CD4-positive, alpha-beta memory T cell (primary cell): Measurements from ENCODE around the gene FREM2. TPM values are rescaled to one million over a fixed set of nuclear protein-coding genes. Genes with fewer than 3 reads are reported as not detected.

Source experiments
- CTCF ChIA-PET: fragments of 350-600 bp; sonication (Branson Sonifier 250); formaldehyde crosslinking; loops from one replicate; lab custom pipeline; 2021; ENCODE audit warnings: inconsistent platforms; ENCODE audit not compliant: partially characterized antibody; lab: Charles Lee
- POLR2A ChIA-PET: fragments of 350-600 bp; sonication (Branson Sonifier 250); formaldehyde crosslinking; loops from one replicate; lab custom pipeline; 2021; ENCODE audit not compliant: partially characterized antibody; lab: Charles Lee
- DNase-seq, 5 donors: peaks; one replicate each; pipeline versions ENCODE4 v3.0.0 to v3.0.0-alpha.2; 2020 to 2022; ENCODE audit warnings: mixed read lengths in 1 of 5
- H3K27ac ChIP-seq: one replicate; pipeline ENCODE4 v1.7.0; 2013; ENCODE audit warnings: low read depth, low read length
- H3K27me3 ChIP-seq: 2 replicates; pipeline ENCODE4 v1.7.0; 2013; ENCODE audit warnings: mild to moderate bottlenecking, low read length, moderate library complexity; ENCODE audit not compliant: insufficient read depth
- H3K36me3 ChIP-seq: 2 replicates; pipeline ENCODE4 v1.7.0; 2013; ENCODE audit warnings: mild to moderate bottlenecking, low read length, moderate library complexity; ENCODE audit not compliant: insufficient read depth
- H3K4me1 ChIP-seq: 2 replicates; pipeline ENCODE4 v1.7.0; 2013; ENCODE audit warnings: mild to moderate bottlenecking, low read length, moderate library complexity; ENCODE audit not compliant: insufficient read depth
- H3K4me3 ChIP-seq, 2 donors: one replicate each; pipeline ENCODE4 v1.7.0; 2013; ENCODE audit warnings: low read length in 2 of 2, mild to moderate bottlenecking in 1 of 2
- H3K9me3 ChIP-seq, 2 donors: one replicate each; pipeline ENCODE4 v1.7.0; 2013; ENCODE audit warnings: low read length in 2 of 2, control low read depth in 1 of 2; ENCODE audit not compliant: control insufficient read depth in 1 of 2
- H3K27ac Mint-ChIP-seq, 7 donors: one replicate each; pipeline ENCODE4 v1.8.0; 2020 to 2021; ENCODE audit warnings: mixed read lengths in 7 of 7, mild to moderate bottlenecking in 6 of 7, inconsistent platforms in 3 of 7, moderate library complexity in 3 of 7
- H3K27me3 Mint-ChIP-seq, 2 donors: one replicate each; pipeline ENCODE4 v1.8.0; 2020 to 2021; ENCODE audit warnings: mixed read lengths in 2 of 2
- H3K36me3 Mint-ChIP-seq, 2 donors: one replicate each; pipeline ENCODE4 v1.8.0; 2020 to 2021; ENCODE audit warnings: mixed read lengths in 2 of 2, inconsistent platforms in 1 of 2, mild to moderate bottlenecking in 1 of 2
- H3K4me1 Mint-ChIP-seq, 4 donors: one replicate each; pipeline ENCODE4 v1.8.0; 2020 to 2021; ENCODE audit warnings: mixed read lengths in 4 of 4, mild to moderate bottlenecking in 1 of 4
- H3K4me3 Mint-ChIP-seq, 8 donors: one replicate each; pipeline ENCODE4 v1.8.0; 2020 to 2021; ENCODE audit warnings: mixed read lengths in 8 of 8, mild to moderate bottlenecking in 7 of 8, moderate library complexity in 6 of 8, inconsistent platforms in 3 of 8
- H3K9me3 Mint-ChIP-seq, 8 donors: one replicate each; pipeline ENCODE4 v1.8.0; 2020 to 2021; ENCODE audit warnings: mixed read lengths in 8 of 8, mild to moderate bottlenecking in 5 of 8, inconsistent platforms in 3 of 8, moderate library complexity in 1 of 8
- intact Hi-C: fragments of 100-400 bp; cut with micrococcal nuclease; formaldehyde crosslinking; loops from one replicate; pipeline ENCODE4 v1.15.1; 2023
- polyA plus RNA-seq, 2 donors: library from polyadenylated mRNA; unstranded; fragments of 300-500 nt; fragmentation: Illumina TruSeq; gene quantifications; one replicate each; pipeline ENCODE4 v1.2.3, GENCODE V29; 2021
- total RNA-seq, 2 experiments: library from RNA; stranded (reverse); gene quantifications; one replicate each; pipeline ENCODE4 v1.2.3, GENCODE V29; 2021

The FREM2 gene
- total and polyA plus RNA-seq, 4 experiments from 2014 or later = not detected

- H3K27me3 Mint-ChIP-seq = no peaks in the 10 kb centered on the region
- POLR2A ChIA-PET = no interaction called here
Measured at GRCh38 chr13:38702669-38703068, 15.8 kb downstream of the FREM2 start.

GRCh38 chr13:38703255-38703654 is 16.4 kb downstream of the FREM2 start:
- no peak for DNase-seq
- Histone ChIP-seq H3K27ac (no peak overlapping the region), H3K4me1 (no peaks in the 10 kb centered on the region), H3K4me3 (no peak overlapping the region), H3K36me3 (no peaks in the 10 kb centered on the region), H3K9me3 (no peaks in the 10 kb centered on the region), H3K27me3 (no peaks in the 10 kb centered on the region)
- H3K27me3 Mint-ChIP-seq = no peaks in the 10 kb centered on the region
- no peaks in the 10 kb centered on the region for H3K36me3 Mint-ChIP-seq
- peaks cover 0 to 2% (median 0%) of the 10 kb centered on the region in 8 donors for H3K9me3 Mint-ChIP-seq
- intact Hi-C loops = no loop called here
- peaks cover 0 to 7% (median 3%) of the 10 kb centered on the region in 4 donors for H3K4me1 Mint-ChIP-seq
- no peak overlapping the region for H3K27ac Mint-ChIP-seq
- no peak overlapping the region for H3K4me3 Mint-ChIP-seq
- ChIA-PET POLR2A (no interaction called here), CTCF (no interaction called here)

More at GRCh38 chr13:38702669-38703068, 15.8 kb downstream of the FREM2 start:
- no peak overlapping the region for H3K27ac Mint-ChIP-seq
- intact Hi-C loops = no loop called here
- Histone ChIP-seq H3K36me3 (no peaks in the 10 kb centered on the region), H3K27ac (no peak overlapping the region), H3K4me1 (no peaks in the 10 kb centered on the region), H3K4me3 (no peak overlapping the region), H3K9me3 (no peaks in the 10 kb centered on the region), H3K27me3 (no peaks in the 10 kb centered on the region)
- peaks cover 0 to 2% (median 0%) of the 10 kb centered on the region in 8 donors for H3K9me3 Mint-ChIP-seq
- no peak overlapping the region for H3K4me3 Mint-ChIP-seq
- H3K36me3 Mint-ChIP-seq = no peaks in the 10 kb centered on the region
- no peak for DNase-seq
- CTCF ChIA-PET = no interaction called here
- peaks cover 0 to 7% (median 3%) of the 10 kb centered on the region in 4 donors for H3K4me1 Mint-ChIP-seq

GRCh38 chr13:38705365-38705764 is 18.5 kb downstream of the FREM2 start:
- peaks cover 0 to 7% (median 3%) of the 10 kb centered on the region in 4 donors for H3K4me1 Mint-ChIP-seq
- CTCF ChIA-PET = no interaction called here

GRCh38 chr13:38707460-38707859 is 20.6 kb downstream of the FREM2 start:
- peaks cover 0 to 7% (median 3%) of the 10 kb centered on the region in 4 donors for H3K4me1 Mint-ChIP-seq
- Histone ChIP-seq H3K27ac (no peak overlapping the region), H3K36me3 (no peaks in the 10 kb centered on the region), H3K9me3 (no peaks in the 10 kb centered on the region), H3K27me3 (no peaks in the 10 kb centered on the region), H3K4me3 (no peak overlapping the region), H3K4me1 (no peaks in the 10 kb centered on the region)
- intact Hi-C loops = no loop called here
- no peak for DNase-seq
- H3K27ac Mint-ChIP-seq = no peak overlapping the region
- no peaks in the 10 kb centered on the region for H3K36me3 Mint-ChIP-seq
- peaks cover 0 to 2% (median 0%) of the 10 kb centered on the region in 8 donors for H3K9me3 Mint-ChIP-seq
- CTCF ChIA-PET = no interaction called here
- peaks cover 0 to 3% of the 10 kb centered on the region in 2 donors for H3K27me3 Mint-ChIP-seq
- no peak overlapping the region for H3K4me3 Mint-ChIP-seq
- POLR2A ChIA-PET = no interaction called here

More at GRCh38 chr13:38705365-38705764, 18.5 kb downstream of the FREM2 start:
- POLR2A ChIA-PET = no interaction called here
- intact Hi-C loops = no loop called here
- H3K36me3 ChIP-seq = no peaks in the 10 kb centered on the region
- peaks cover 0 to 2% (median 0%) of the 10 kb centered on the region in 8 donors for H3K9me3 Mint-ChIP-seq
- no peaks in the 10 kb centered on the region for H3K36me3 Mint-ChIP-seq
- H3K4me1 ChIP-seq = no peaks in the 10 kb centered on the region
- no peak for DNase-seq
- H3K9me3 ChIP-seq = no peaks in the 10 kb centered on the region
- no peak overlapping the region for H3K4me3 ChIP-seq
- H3K27ac ChIP-seq = no peak overlapping the region
- no peaks in the 10 kb centered on the region for H3K27me3 ChIP-seq
- peak overlapping the region in 2 of 8 donors; percentile 1 to 23 for H3K4me3 Mint-ChIP-seq
- no peak overlapping the region for H3K27ac Mint-ChIP-seq
- peaks cover 0 to 3% of the 10 kb centered on the region in 2 donors for H3K27me3 Mint-ChIP-seq

GRCh38 chr13:38713046-38713445 is 26.2 kb downstream of the FREM2 start:
- CTCF ChIA-PET = no interaction called here

GRCh38 chr13:38718374-38718773 is 31.5 kb downstream of the FREM2 start:
- intact Hi-C loops = no loop called here
- POLR2A ChIA-PET = no interaction called here

More at GRCh38 chr13:38713046-38713445, 26.2 kb downstream of the FREM2 start:
- Mint-ChIP-seq H3K4me3 (no peak overlapping the region), H3K27me3 (peaks cover 0 to 3% of the 10 kb centered on the region in 2 donors), H3K4me1 (no peaks in the 10 kb centered on the region), H3K9me3 (peaks cover 0 to 1% (median 0%) of the 10 kb centered on the region in 8 donors), H3K27ac (no peak overlapping the region), H3K36me3 (no peaks in the 10 kb centered on the region)
- no peak overlapping the region for H3K4me3 ChIP-seq
- no peak for DNase-seq
- no peaks in the 10 kb centered on the region for H3K36me3 ChIP-seq
- H3K4me1 ChIP-seq = no peaks in the 10 kb centered on the region
- H3K27ac ChIP-seq = no peak overlapping the region
- intact Hi-C loops = no loop called here
- H3K27me3 ChIP-seq = no peaks in the 10 kb centered on the region
- H3K9me3 ChIP-seq = no peaks in the 10 kb centered on the region
- POLR2A ChIA-PET = no interaction called here

GRCh38 chr13:38730332-38730731 is 43.5 kb downstream of the FREM2 start:
- peaks cover 0 to 3% of the 10 kb centered on the region in 2 donors for H3K27me3 Mint-ChIP-seq
- Histone ChIP-seq H3K36me3 (no peaks in the 10 kb centered on the region), H3K27me3 (no peaks in the 10 kb centered on the region), H3K4me1 (no peaks in the 10 kb centered on the region), H3K27ac (no peak overlapping the region), H3K4me3 (no peak overlapping the region), H3K9me3 (no peaks in the 10 kb centered on the region)
- ChIA-PET CTCF (no interaction called here), POLR2A (no interaction called here)
- DNase-seq = no peak
- H3K4me3 Mint-ChIP-seq = no peak overlapping the region
- no peaks in the 10 kb centered on the region for H3K9me3 Mint-ChIP-seq
- intact Hi-C loops = no loop called here
- no peaks in the 10 kb centered on the region for H3K4me1 Mint-ChIP-seq
- H3K27ac Mint-ChIP-seq = no peak overlapping the region
- no peaks in the 10 kb centered on the region for H3K36me3 Mint-ChIP-seq

More at GRCh38 chr13:38718374-38718773, 31.5 kb downstream of the FREM2 start:
- no peak overlapping the region for H3K4me3 Mint-ChIP-seq
- no peaks in the 10 kb centered on the region for H3K4me1 ChIP-seq
- H3K36me3 ChIP-seq = no peaks in the 10 kb centered on the region
- H3K27me3 ChIP-seq = no peaks in the 10 kb centered on the region
- H3K36me3 Mint-ChIP-seq = no peaks in the 10 kb centered on the region
- no peaks in the 10 kb centered on the region for H3K9me3 Mint-ChIP-seq
- H3K27ac Mint-ChIP-seq = no peak overlapping the region
- H3K4me3 ChIP-seq = no peak overlapping the region
- CTCF ChIA-PET = no interaction called here
- H3K27me3 Mint-ChIP-seq = peaks cover 0 to 3% of the 10 kb centered on the region in 2 donors
- no peak overlapping the region for H3K27ac ChIP-seq
- H3K4me1 Mint-ChIP-seq = no peaks in the 10 kb centered on the region
- DNase-seq = no peak
- no peaks in the 10 kb centered on the region for H3K9me3 ChIP-seq
